ENCODE data around the gene VASN.

VASN gene

DNA sequence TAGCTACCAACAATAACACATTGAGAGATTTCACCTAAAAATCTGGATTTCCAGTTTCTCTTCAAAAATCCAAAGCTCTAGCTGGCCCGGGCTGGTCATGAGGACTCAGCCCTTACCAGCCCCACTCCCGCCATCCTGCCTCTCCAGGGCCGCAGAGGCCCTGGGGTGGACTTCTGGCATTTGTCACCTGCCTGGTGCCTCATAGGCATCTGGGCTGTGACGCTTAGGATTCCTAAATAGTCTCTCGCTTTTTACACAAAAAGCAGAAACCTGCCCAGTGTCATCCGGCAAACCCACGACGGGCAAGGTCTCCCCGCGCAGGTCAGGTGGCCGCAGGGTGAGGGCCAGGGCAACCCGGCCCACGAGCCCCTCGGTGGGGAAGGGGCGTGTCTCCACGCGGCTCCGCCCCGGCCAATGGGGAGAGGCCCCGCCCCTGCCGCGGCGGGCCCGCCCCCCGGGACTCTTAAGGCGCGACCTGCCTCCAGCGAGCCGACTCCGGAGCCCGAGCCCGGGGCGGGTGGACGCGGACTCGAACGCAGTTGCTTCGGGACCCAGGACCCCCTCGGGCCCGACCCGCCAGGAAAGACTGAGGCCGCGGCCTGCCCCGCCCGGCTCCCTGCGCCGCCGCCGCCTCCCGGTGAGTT, at the start of gene VASN:
VASN (plus strand) TSS at position 492 of the 644 bp plus-strand sequence. CDS start 9,030 bp downstream, outside the sequence.
- Histone ChIP-seq H3K36me3 (ENCODE audit: insufficient read depth, insufficient read length, low read length) (peaks cover 11% of the 10 kb centered on the region), H3K4me1 (ENCODE audit: insufficient read depth, insufficient read length) (peaks cover 44% of the 10 kb centered on the region), H3K9ac (ENCODE audit: insufficient read length, low read depth) (peak within 1 kb of the TSS; percentile 79), H3K4me3 (ENCODE audit: insufficient read length, low read depth) (peak within 1 kb of the TSS; percentile 75), H3K27me3 (ENCODE audit: insufficient read depth, insufficient read length) (no peaks in the 10 kb centered on the region), H3K9me3 (ENCODE audit: insufficient read depth, low read length) (no peaks in the 10 kb centered on the region)
- no peak for DNase-seq (ENCODE audit: low read depth, low spot score)
- no peak for TF ChIP-seq YY1 (IDR thresholded peaks at IDR 0.05; ENCODE audit: insufficient read depth, insufficient read length)
- no peak for TF ChIP-seq ZNF274 (IDR thresholded peaks at IDR 0.05; ENCODE audit: low read depth, low read length)
- TF ChIP-seq SUZ12 (IDR thresholded peaks at IDR 0.05; ENCODE audit: extremely low read depth, insufficient read depth, insufficient read length) = no peak

DNA sequence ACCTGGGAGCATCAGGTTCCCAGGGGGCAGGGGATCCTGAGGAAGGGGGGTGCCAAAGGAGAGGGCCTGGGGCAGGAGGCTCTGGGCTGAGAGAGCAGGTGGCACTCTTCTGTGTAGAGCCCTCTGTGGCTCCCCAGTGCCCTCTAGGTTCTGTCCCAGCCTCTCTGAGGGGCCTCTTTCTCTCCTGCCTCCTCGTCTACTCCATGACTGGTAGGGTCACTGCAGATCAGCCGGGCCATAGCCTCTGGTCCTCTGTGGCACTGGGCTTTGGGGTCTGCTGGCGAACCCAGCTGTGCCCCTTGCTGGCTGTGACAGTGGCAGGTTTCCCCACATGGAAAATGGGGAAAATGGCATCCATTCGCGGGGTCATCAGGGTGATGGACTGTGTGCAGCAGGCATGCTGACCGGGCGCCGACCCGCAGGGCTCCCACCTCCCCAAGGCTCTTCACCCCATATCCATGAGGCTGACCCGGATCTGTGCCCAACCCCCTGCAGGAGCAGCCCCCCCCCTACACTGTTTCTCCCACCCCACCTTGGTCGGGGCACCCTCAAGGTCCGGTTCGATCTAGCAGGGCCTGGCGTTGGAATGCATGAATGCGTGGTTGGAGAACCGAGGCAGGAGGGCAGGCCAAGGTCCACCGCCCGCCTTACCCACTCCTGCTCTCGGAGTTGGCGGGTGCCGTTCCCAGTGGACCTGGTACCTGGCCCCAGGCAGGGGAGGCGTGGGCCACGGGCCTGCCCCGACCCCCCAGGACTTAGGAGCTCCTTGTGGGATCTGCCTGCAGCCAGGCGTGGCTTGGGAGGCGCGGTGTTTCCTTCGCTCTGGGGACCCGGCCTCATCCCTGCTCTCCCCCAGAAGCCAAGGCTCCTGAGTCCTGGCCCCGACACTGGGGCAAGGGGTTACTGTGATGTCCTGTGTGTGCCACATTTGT, 49.3 kb upstream of the VASN start:
- no peak for DNase-seq (ENCODE audit: low read depth, low spot score)
- Histone ChIP-seq H3K4me3 (ENCODE audit: insufficient read length, low read depth) (no peak overlapping the region), H3K4me1 (ENCODE audit: insufficient read depth, insufficient read length) (peaks cover 38% of the 10 kb centered on the region)

GRCh38 chr16:4323071-4323844, 48.4 kb upstream of the VASN start:
- peaks cover 30% of the 10 kb centered on the region for H3K4me1 ChIP-seq (ENCODE audit: insufficient read depth, insufficient read length)
- H3K9ac ChIP-seq (ENCODE audit: insufficient read length, low read depth) = peak overlapping the region; percentile 53
- TF ChIP-seq ZNF274 (IDR thresholded peaks at IDR 0.05; ENCODE audit: low read depth, low read length) (no peak), SUZ12 (IDR thresholded peaks at IDR 0.05; ENCODE audit: extremely low read depth, insufficient read depth, insufficient read length) (no peak), YY1 (IDR thresholded peaks at IDR 0.05; ENCODE audit: insufficient read depth, insufficient read length) (no peak)

More for the DNA sequence above, 49.3 kb upstream of the VASN start:
- H3K27me3 ChIP-seq (ENCODE audit: insufficient read depth, insufficient read length) = no peaks in the 10 kb centered on the region
- H3K9me3 ChIP-seq (ENCODE audit: insufficient read depth, low read length) = no peaks in the 10 kb centered on the region
- TF ChIP-seq ZNF274 (IDR thresholded peaks at IDR 0.05; ENCODE audit: low read depth, low read length) (no peak), SUZ12 (IDR thresholded peaks at IDR 0.05; ENCODE audit: extremely low read depth, insufficient read depth, insufficient read length) (no peak), YY1 (IDR thresholded peaks at IDR 0.05; ENCODE audit: insufficient read depth, insufficient read length) (no peak)
- no peak overlapping the region for H3K9ac ChIP-seq (ENCODE audit: insufficient read length, low read depth)
- H3K36me3 ChIP-seq (ENCODE audit: insufficient read depth, insufficient read length, low read length) = no peaks in the 10 kb centered on the region

DNA sequence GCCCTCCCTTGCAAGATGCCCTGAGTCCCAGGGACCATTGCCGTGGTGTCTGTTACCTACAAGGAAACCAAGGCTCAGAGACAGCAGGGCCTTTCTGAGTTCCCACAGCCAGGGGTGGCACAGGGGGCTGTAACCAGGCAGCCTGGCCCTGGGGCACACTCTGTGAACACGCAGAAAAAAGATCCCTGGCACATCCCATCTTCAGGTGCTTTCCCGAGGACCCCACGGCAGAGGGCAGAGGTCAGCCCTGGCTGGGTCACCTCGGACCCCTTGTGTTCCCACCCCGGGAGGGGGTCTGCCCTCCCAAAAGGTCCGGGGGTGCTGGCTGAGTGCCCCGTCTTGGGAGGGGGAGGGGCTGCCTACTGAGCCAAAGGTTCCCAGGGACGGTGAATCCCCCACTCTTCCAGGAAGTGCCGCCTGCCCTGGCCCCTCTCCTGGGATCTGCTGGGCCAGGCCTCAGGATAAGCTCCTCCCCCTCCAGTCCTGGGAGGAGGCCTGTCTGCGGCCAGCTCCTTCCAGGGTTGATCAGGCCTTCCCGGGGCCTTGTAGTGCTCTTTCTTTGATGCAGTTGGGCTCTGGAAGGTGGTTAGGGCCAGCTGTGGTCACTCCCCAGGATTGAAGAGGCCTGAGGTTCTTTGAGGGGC, 47.7 kb upstream of the VASN start:
- H3K27me3 ChIP-seq (ENCODE audit: insufficient read depth, insufficient read length) = no peaks in the 10 kb centered on the region
- no peak for DNase-seq (ENCODE audit: low read depth, low spot score)
- no peak overlapping the region for H3K4me3 ChIP-seq (ENCODE audit: insufficient read length, low read depth)
- no peaks in the 10 kb centered on the region for H3K9me3 ChIP-seq (ENCODE audit: insufficient read depth, low read length)
- H3K36me3 ChIP-seq (ENCODE audit: insufficient read depth, insufficient read length, low read length) = no peaks in the 10 kb centered on the region
- peak overlapping the region; percentile 53 for H3K9ac ChIP-seq (ENCODE audit: insufficient read length, low read depth)
- peaks cover 30% of the 10 kb centered on the region for H3K4me1 ChIP-seq (ENCODE audit: insufficient read depth, insufficient read length)
- TF ChIP-seq SUZ12 (IDR thresholded peaks at IDR 0.05; ENCODE audit: extremely low read depth, insufficient read depth, insufficient read length) (no peak), YY1 (IDR thresholded peaks at IDR 0.05; ENCODE audit: insufficient read depth, insufficient read length) (no peak), ZNF274 (IDR thresholded peaks at IDR 0.05; ENCODE audit: low read depth, low read length) (no peak)

More at GRCh38 chr16:4323071-4323844, 48.4 kb upstream of the VASN start:
- H3K27me3 ChIP-seq (ENCODE audit: insufficient read depth, insufficient read length) = no peaks in the 10 kb centered on the region
- H3K4me3 ChIP-seq (ENCODE audit: insufficient read length, low read depth) = no peak overlapping the region
- no peak for DNase-seq (ENCODE audit: low read depth, low spot score)
- no peaks in the 10 kb centered on the region for H3K36me3 ChIP-seq (ENCODE audit: insufficient read depth, insufficient read length, low read length)
- H3K9me3 ChIP-seq (ENCODE audit: insufficient read depth, low read length) = no peaks in the 10 kb centered on the region

- Histone ChIP-seq H3K4me3 (ENCODE audit: insufficient read length, low read depth) (no peak overlapping the region), H3K27me3 (ENCODE audit: insufficient read depth, insufficient read length) (no peaks in the 10 kb centered on the region), H3K9me3 (ENCODE audit: insufficient read depth, low read length) (no peaks in the 10 kb centered on the region), H3K9ac (ENCODE audit: insufficient read length, low read depth) (no peak overlapping the region), H3K36me3 (ENCODE audit: insufficient read depth, insufficient read length, low read length) (no peaks in the 10 kb centered on the region), H3K4me1 (ENCODE audit: insufficient read depth, insufficient read length) (peaks cover 24% of the 10 kb centered on the region)
- no peak for DNase-seq (ENCODE audit: low read depth, low spot score)
- TF ChIP-seq ZNF274 (IDR thresholded peaks at IDR 0.05; ENCODE audit: low read depth, low read length) = no peak
- TF ChIP-seq YY1 (IDR thresholded peaks at IDR 0.05; ENCODE audit: insufficient read depth, insufficient read length) = no peak
- no peak for TF ChIP-seq SUZ12 (IDR thresholded peaks at IDR 0.05; ENCODE audit: extremely low read depth, insufficient read depth, insufficient read length)
Measured at GRCh38 chr16:4324492-4325252, 47.0 kb upstream of the VASN start.

DNA sequence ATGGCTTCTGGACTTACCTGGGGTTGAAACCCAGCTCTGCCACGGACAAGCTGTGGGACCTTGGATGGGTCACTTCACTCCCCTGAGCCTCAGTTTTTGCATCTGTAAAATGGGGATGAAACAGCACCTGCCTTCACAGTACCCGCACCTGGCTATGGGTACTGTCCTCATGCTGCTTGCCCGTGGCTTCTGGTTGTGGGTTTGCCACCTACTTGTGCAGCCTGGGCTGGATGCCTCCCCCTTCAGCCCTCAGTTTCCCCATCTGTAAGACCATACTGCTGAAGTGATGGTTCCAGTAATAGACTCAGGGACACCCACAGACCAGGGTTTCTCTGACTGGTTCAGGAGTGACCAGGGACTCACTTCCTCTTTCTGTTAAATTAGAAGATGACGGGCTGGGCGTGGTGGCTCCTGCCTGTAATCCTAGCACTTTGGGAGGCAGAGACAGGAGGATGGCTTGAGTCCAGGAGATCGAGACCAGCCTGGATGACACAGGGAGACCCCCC, 46.3 kb upstream of the VASN start:
- TF ChIP-seq SUZ12 (IDR thresholded peaks at IDR 0.05; ENCODE audit: extremely low read depth, insufficient read depth, insufficient read length) (no peak), ZNF274 (IDR thresholded peaks at IDR 0.05; ENCODE audit: low read depth, low read length) (no peak)
- Histone ChIP-seq H3K4me3 (ENCODE audit: insufficient read length, low read depth) (no peak overlapping the region), H3K9me3 (ENCODE audit: insufficient read depth, low read length) (no peaks in the 10 kb centered on the region), H3K9ac (ENCODE audit: insufficient read length, low read depth) (no peak overlapping the region), H3K27me3 (ENCODE audit: insufficient read depth, insufficient read length) (no peaks in the 10 kb centered on the region), H3K4me1 (ENCODE audit: insufficient read depth, insufficient read length) (peaks cover 20% of the 10 kb centered on the region), H3K36me3 (ENCODE audit: insufficient read depth, insufficient read length, low read length) (no peaks in the 10 kb centered on the region)
- no peak for DNase-seq (ENCODE audit: low read depth, low spot score)
